Transverse colon (tissue), 4 donors: ENCODE results near the gene HSD17B13. TPM values are rescaled to one million over a fixed set of nuclear protein-coding genes. Genes with fewer than 3 reads are reported as not detected.

Source experiments
- DNase-seq: peaks from one replicate; pipeline ENCODE4 v3.0.0-alpha.2; 2019
- H3K27ac ChIP-seq, 4 donors: fragments of 200-600 bp; sonication (generic); 2 replicates each; pipeline ENCODE4 v1.5.1; 2016 to 2018; ENCODE audit warnings: inconsistent platforms in 4 of 4
- H3K27me3 ChIP-seq: fragments of 200-600 bp; sonication (generic); 2 replicates; pipeline ENCODE4 v1.5.1; 2017; ENCODE audit warnings: inconsistent platforms
- H3K36me3 ChIP-seq, 4 donors: fragments of 200-600 bp; sonication (generic); 2 replicates each; pipeline ENCODE4 v1.5.1; 2017 to 2019; ENCODE audit warnings: inconsistent platforms in 4 of 4
- H3K4me1 ChIP-seq, 4 donors: fragments of 200-600 bp; sonication (generic); 2 replicates each; pipeline ENCODE4 v1.5.1; 2017 to 2020; ENCODE audit warnings: inconsistent platforms in 4 of 4
- H3K4me3 ChIP-seq, 4 donors: fragments of 200-600 bp; sonication (generic); 1 replicate in 1 of 4; 2 replicates in 3 of 4; pipeline versions ENCODE4 v1.5.1 to v1.6.1; 2017 to 2019; ENCODE audit warnings: inconsistent platforms in 4 of 4
- H3K9me3 ChIP-seq, 2 donors: fragments of 200-600 bp; sonication (generic); 2 replicates each; pipeline ENCODE4 v1.5.1; 2017 to 2019; ENCODE audit warnings: inconsistent platforms in 2 of 2
- CTCF ChIP-seq, 5 experiments: fragments of 200-600 bp in 3 of 5; fragments of 450-650 bp in 2 of 5; sonication (generic) in 3 of 5; IDR thresholded peaks; 1 replicate in 2 of 5; 2 replicates in 3 of 5; pipeline ENCODE4 v1.5.1; 2016 to 2017; ENCODE audit warnings: antibody characterized with exemption in 5 of 5, inconsistent platforms in 3 of 5, mild to moderate bottlenecking in 2 of 5, moderate library complexity in 1 of 5
- EP300 ChIP-seq: sonication (generic); formaldehyde crosslinking; IDR thresholded peaks from one replicate; pipeline ENCODE4 v1.6.1; 2017; ENCODE audit warnings: antibody characterized with exemption, low read depth
- POLR2A ChIP-seq: fragments of 450-650 bp; IDR thresholded peaks from one replicate; pipeline ENCODE4 v1.6.1; 2016; ENCODE audit warnings: antibody characterized with exemption, mild to moderate bottlenecking, moderate library complexity
- POLR2AphosphoS5 ChIP-seq, 3 donors: sonication (generic); formaldehyde crosslinking; IDR thresholded peaks; one replicate each; pipeline ENCODE4 v1.6.1; 2016; ENCODE audit warnings: antibody characterized with exemption in 3 of 3
- WGBS, 2 donors: methylation state at CpG; one replicate each; pipeline ENCODE4 v1.1.5; 2018; ENCODE audit warnings: low coverage in 1 of 2; 5-methylcytosine and 5-hydroxymethylcytosine counted together
- in situ Hi-C, 4 donors: fragments of 200-750 bp; cut with MboI; loops; one replicate each; pipeline versions ENCODE4 v1.15.0 to v1.15.1; 2017; ENCODE audit warnings: low sequenced_read_pairs in 3 of 4, low pct_ligation_motif_present in 1 of 4, low pct_unique_long_range_greater_than_20kb in 1 of 4
- intact Hi-C: fragments of 100-400 bp; cut with DNase I; formaldehyde crosslinking; loops from one replicate; pipeline ENCODE4 v1.15.1; 2023; ENCODE audit warnings: low total_unique reads
- total RNA-seq, 4 donors: library from RNA; depleted of rRNA; stranded (reverse); fragments of >200 nt; gene quantifications; one replicate each; pipeline ENCODE4 v1.1.0, GENCODE V29; 2016

HSD17B13 gene
- total RNA-seq, 4 donors from 2014 or later = 1.1 to 1.9 TPM; not detected in 2

DNA sequence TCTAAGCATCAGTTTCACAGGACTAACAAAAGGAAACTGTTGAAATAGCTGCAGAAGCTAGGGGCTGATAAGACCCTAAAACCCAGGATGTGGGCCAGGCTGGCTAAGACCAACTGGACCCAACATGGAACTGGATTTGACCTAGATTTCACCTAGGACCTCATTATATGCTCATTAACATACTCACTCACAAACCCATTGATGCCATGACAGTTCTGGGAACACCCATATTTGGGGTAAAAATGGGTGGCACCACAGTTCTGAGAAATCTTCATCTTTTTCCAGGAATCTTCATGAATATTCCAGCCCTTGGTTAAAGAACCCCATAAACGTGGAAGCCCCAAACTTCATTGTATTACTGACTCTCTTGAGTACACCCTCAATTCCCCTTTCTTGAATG lies 41.1 kb downstream of the HSD17B13 start:
- intact Hi-C loops = no loop called here
- Histone ChIP-seq H3K27ac (no peak overlapping the region), H3K27me3 (no peaks in the 10 kb centered on the region), H3K4me1 (no peaks in the 10 kb centered on the region), H3K9me3 (peaks cover 0 to 4% of the 10 kb centered on the region in 2 donors), H3K36me3 (no peaks in the 10 kb centered on the region), H3K4me3 (no peak overlapping the region)
- DNase-seq = no peak
- in situ Hi-C loops = no loop called here
- 40 to 82% methylated on average over 1 of the region's 1 CpG for WGBS, 2 donors
- TF ChIP-seq CTCF (IDR thresholded peaks at IDR 0.05) (no peak), POLR2A (no peak), EP300 (no peak), POLR2AphosphoS5 (IDR thresholded peaks at IDR 0.05) (no peak)

- Histone ChIP-seq H3K4me3 (no peak overlapping the region), H3K27me3 (no peaks in the 10 kb centered on the region), H3K4me1 (no peaks in the 10 kb centered on the region), H3K27ac (no peak overlapping the region), H3K36me3 (no peaks in the 10 kb centered on the region), H3K9me3 (no peaks in the 10 kb centered on the region)
- in situ Hi-C loops (loop anchor here in 2 of 4 donors (10.0 kb wide), 1 partner anchor 186 kb away; no protein-coding TSS in a partner anchor), intact Hi-C loops (no loop called here)
- 45% methylated on average over 3 of the region's 3 CpGs; no CpG with 5 or more reads in 1 of the 2 donors for WGBS, 2 donors
- no peak for TF ChIP-seq EP300
- TF ChIP-seq POLR2A = no peak
- DNase-seq = no peak
These were observed 44.3 kb downstream of the HSD17B13 start for GRCh38 chr4:87278335-87278794.

GRCh38 chr4:87275311-87275710 lies 47.4 kb downstream of the HSD17B13 start:
- TF ChIP-seq POLR2A = no peak
- TF ChIP-seq CTCF (IDR thresholded peaks at IDR 0.05) = no peak
- no peak for TF ChIP-seq POLR2AphosphoS5 (IDR thresholded peaks at IDR 0.05)
- TF ChIP-seq EP300 = no peak
- 50 to 52% methylated on average over 2 of the region's 2 CpGs for WGBS, 2 donors
- Histone ChIP-seq H3K27ac (no peak overlapping the region), H3K27me3 (no peaks in the 10 kb centered on the region), H3K9me3 (no peaks in the 10 kb centered on the region), H3K4me3 (no peak overlapping the region), H3K4me1 (no peaks in the 10 kb centered on the region), H3K36me3 (no peaks in the 10 kb centered on the region)
- in situ Hi-C loops = loop anchor here in 2 of 4 donors (10.0 kb wide), 1 partner anchor 189 kb away; no protein-coding TSS in a partner anchor
- intact Hi-C loops = no loop called here
- no peak for DNase-seq

DNA sequence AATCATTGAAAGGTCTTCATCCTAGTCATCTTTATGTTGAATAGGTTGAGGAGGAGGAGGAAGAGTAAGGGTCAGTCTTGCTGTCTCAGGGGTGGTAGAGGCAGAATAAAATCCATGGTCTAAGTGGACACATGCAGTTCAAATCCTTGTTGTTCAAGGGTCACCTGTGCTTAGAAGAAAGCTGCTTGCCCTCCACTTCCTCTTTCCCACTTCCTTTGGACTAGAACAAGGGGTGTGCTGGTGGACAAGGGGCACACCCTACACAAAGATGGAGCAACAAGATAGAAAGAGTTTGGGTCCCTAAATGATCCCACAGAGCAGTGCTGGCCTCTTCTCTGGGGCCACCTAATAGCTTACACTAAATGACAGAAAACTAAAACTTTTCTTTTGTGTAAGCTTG lies 47.9 kb downstream of the HSD17B13 start:
- intact Hi-C loops = no loop called here
- in situ Hi-C loops = loop anchor here in 2 of 4 donors (10.0 kb wide), 1 partner anchor 190 kb away; no protein-coding TSS in a partner anchor
- TF ChIP-seq POLR2AphosphoS5 (IDR thresholded peaks at IDR 0.05) (no peak), CTCF (IDR thresholded peaks at IDR 0.05) (no peak), EP300 (no peak), POLR2A (no peak)

GRCh38 chr4:87274327-87274726 lies 48.4 kb downstream of the HSD17B13 start:
- in situ Hi-C loops = loop anchor here in 2 of 4 donors (10.0 kb wide), 1 partner anchor 190 kb away; no protein-coding TSS in a partner anchor

More for the DNA sequence above, 47.9 kb downstream of the HSD17B13 start:
- H3K27ac ChIP-seq = no peak overlapping the region
- no peak overlapping the region for H3K4me3 ChIP-seq
- no peaks in the 10 kb centered on the region for H3K4me1 ChIP-seq
- H3K27me3 ChIP-seq = no peaks in the 10 kb centered on the region
- no peaks in the 10 kb centered on the region for H3K9me3 ChIP-seq
- no peaks in the 10 kb centered on the region for H3K36me3 ChIP-seq
- no peak for DNase-seq

More at GRCh38 chr4:87274327-87274726, 48.4 kb downstream of the HSD17B13 start:
- no peak for TF ChIP-seq CTCF (IDR thresholded peaks at IDR 0.05)
- TF ChIP-seq POLR2AphosphoS5 (IDR thresholded peaks at IDR 0.05) = no peak
- no peak for TF ChIP-seq EP300
- no peak for TF ChIP-seq POLR2A
- no peak for DNase-seq
- Histone ChIP-seq H3K27ac (no peak overlapping the region), H3K4me3 (no peak overlapping the region), H3K36me3 (no peaks in the 10 kb centered on the region), H3K27me3 (no peaks in the 10 kb centered on the region), H3K4me1 (no peaks in the 10 kb centered on the region), H3K9me3 (no peaks in the 10 kb centered on the region)
- intact Hi-C loops = no loop called here
